RKO (cell line): ENCODE data around the gene PET100.

Source experiments
- DNase-seq: peaks from one replicate; pipeline ENCODE4 v3.0.0-alpha.2; 2016; ENCODE audit warnings: low spot score

PET100 gene

GRCh38 chr19:7679771-7680605 lies 50.4 kb downstream of the PET100 start:
- no peak for DNase-seq

- DNase-seq: peak; percentile 80
These were observed 51.2 kb downstream of the PET100 start, which contains the start of gene TRAPPC5 for GRCh38 chr19:7680606-7681339. TRAPPC5 (plus strand) TSS chr19:7680833; CDS start chr19:7682254, 1,421 bp downstream.
